ENCODE data around the gene XCR1.
A peak's percentile ranks its signal among the peaks of the same experiment; 100 is the strongest.
"Not testable (repeated sequence)": the region's sequence is repeated elsewhere in the genome, so short reads cannot be mapped to it uniquely, and the experiment has no call there.

Gene XCR1

GRCh38 chr3:46006238-46007032 lies 20.8 kb downstream of the XCR1 start:
- DNase-seq (ENCODE audit: low read depth), result peak; percentile 93

GRCh38 chr3:46003706-46004105 lies 23.6 kb downstream of the XCR1 start:
- not testable (repeated sequence) for DNase-seq (ENCODE audit: low read depth)

GRCh38 chr3:46001178-46001577 lies 26.1 kb downstream of the XCR1 start:
- no peak for DNase-seq (ENCODE audit: low read depth)

DNA sequence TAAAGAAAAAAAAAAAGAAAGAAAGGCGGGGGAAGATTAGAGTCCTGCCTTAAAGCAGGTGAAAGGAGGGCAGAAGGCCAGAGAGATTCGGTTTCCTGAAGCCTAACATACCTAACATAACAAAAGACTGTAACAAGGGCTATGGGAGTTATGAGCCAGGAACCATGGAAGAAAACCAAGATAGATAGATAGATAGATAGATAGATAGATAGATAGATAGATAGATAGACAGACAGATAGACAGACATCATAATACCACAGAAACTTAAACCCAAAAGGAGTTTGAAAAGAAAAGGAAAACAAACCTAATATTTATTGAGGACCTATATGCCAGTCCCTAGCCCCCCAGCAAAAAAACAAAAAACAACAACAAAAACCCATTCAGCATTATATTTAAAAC lies 29.3 kb downstream of the XCR1 start:
- no peak for DNase-seq (ENCODE audit: low read depth)

DNA sequence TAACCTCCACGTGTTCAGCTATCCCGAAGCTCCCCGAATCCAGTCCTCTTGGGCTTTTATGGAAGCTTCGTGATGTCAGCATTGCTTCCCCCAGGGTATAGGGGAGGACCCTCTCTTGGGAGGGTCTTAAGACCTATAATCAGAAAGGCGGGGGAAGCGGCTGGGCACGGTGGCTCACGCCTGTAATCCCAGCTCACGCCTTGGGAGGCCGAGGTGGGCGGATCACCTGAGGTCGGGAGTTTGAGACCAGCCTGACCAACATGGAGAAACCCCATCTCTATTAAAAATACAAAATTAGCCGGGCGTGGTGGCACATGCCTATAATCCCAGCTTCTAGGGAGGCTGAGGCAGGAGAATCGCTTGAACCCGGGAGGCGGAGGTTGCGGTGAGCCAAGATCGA lies 29.8 kb downstream of the XCR1 start:
- DNase-seq (ENCODE audit: low read depth), result not testable (repeated sequence)

DNA sequence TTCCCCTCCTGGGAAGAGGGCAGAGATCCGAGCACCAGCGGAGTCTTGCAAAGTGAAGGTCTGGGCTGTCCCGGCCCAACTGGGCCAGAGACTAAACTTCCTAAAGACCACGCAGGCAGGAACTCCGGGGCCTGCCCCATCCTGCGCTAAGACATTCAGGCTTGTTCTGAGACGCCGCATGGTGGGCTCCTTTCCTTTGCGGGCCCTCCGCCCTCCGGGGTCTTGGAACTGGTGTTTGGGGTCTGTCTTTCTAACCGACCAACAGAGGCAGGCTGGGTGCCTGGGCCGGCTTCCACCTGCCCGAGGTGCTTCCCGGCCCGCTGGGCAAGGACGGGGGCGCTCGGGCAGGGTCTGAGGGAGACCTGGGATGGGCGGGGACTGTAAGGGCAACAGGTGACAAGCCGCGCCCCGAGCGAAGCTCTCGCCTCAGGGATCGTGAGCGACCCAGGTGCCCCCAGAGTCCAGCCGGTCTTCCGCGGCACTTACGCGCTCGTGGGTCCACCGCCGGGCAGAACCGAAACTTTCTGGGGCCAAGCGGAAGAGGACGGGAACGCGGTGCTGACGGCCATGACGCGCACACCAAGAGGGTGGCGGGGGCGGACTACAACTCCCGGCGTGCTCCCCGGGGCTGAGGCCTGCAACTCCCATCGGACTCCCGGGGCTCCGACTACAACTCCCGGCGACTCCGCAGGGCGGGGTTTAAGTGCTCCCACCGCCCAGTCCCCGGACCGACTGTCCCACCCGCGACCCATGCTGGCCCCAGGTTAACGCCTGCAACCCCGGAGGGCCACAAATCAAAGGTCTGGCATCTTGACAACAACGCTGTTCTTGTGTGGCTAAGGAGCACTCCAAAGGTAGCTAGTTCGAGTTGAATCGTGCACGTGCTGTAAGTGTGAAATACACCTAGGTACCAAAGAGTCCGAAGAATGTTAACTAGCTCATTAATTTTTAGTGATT lies 31.8 kb downstream of the XCR1 start, which contains the start of gene FYCO1:
TSS of gene FYCO1 (minus strand) at position 589 of the 957 bp plus-strand sequence. CDS start 10,914 bp downstream, outside the sequence.
- DNase-seq (ENCODE audit: low read depth), result peak; percentile 84

DNA sequence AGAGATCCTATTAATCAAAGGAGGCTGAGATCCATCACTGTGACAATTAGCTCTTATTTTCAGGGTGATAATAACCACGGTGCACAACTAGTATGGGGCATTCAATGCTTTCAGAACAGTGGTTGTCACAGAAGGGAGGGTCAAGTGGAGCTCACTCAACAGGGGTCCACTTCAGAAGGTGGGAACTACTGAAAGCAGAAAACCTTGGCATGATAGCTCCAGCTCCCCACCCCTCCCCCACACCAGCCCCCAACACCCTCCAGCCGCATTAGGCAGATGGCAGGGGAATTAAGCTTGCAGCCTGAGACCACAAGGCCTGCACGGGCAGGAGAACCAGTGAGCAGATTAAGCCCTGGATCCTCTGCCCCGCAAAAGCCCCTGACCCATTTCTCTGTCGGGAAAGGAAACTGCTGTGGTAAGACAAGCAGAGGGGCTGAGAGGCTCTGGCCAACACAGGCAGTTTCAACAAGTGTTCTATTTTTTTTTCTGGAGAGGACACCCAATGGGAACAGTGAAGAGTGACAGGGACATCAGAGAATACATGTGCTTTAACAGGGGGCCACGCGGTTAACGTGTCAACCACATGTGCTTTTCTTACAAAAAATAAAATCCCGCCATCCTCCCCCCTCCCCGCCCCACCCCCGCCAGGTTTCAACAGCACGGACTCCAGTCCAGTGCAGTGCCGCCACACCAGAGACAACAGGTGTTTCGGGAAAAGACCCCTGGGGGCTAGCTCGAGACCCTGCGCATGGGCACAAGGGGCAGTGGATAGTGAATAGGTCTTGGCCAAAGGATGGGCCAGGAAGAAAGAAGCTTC lies 32.7 kb downstream of the XCR1 start:
- DNase-seq (ENCODE audit: low read depth), result no peak

DNA sequence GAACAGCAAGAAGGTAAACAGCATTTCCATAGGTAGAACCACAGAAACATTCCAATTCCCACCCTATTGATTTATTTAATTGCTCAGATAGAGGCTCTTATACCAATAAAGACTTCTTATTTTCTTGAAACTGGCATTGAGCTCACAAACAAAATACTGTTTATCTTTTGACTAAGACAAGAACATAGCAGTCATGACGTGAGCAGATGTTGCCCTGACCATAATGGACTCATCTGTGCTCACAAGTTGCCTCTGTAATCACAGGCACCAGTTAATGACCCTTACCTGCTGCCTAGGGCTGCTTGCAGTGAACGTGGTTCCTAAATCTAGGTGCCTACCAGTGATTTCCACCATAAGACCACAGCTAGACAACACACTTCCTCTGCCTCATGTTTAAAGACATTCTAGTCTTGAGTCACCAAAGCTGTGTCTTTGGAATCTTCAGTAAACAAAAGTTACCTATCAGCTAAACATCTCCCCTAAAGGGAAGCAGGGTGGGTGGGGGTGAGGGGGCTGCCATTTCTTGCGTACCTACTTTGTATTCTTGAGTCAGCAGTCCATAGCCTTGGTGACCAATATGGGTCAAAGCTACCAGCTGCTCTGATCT lies 33.8 kb downstream of the XCR1 start:
- no peak for DNase-seq (ENCODE audit: low read depth)

- no peak for DNase-seq (ENCODE audit: low read depth)
Measured at GRCh38 chr3:45992821-45993221, 34.5 kb downstream of the XCR1 start.

- DNase-seq (ENCODE audit: low read depth), result no peak
Measured at GRCh38 chr3:45992133-45992729, 35.1 kb downstream of the XCR1 start.

DNA sequence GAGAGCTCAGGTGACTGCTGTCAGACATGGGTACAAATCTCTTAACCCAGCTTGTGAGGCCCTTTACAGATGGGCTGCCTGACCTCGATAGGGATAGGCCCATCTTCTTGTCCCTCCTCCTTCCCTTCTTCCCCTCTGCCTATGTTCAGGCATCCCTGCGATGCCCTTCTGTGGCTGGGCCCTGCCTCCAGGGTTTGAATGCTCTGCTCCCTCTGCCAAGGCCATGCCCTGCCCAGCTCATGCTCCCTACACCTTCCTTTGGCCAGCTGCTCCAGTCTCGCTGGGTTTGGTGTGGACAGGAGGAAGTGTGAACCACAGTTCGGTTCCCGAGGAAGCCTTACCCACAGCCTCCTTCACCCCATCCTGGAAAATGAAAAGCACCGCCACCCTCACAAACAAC lies 35.9 kb downstream of the XCR1 start:
- DNase-seq (ENCODE audit: low read depth), result no peak

- no peak for DNase-seq (ENCODE audit: low read depth)
Measured at GRCh38 chr3:45990181-45990580, 37.1 kb downstream of the XCR1 start.

DNA sequence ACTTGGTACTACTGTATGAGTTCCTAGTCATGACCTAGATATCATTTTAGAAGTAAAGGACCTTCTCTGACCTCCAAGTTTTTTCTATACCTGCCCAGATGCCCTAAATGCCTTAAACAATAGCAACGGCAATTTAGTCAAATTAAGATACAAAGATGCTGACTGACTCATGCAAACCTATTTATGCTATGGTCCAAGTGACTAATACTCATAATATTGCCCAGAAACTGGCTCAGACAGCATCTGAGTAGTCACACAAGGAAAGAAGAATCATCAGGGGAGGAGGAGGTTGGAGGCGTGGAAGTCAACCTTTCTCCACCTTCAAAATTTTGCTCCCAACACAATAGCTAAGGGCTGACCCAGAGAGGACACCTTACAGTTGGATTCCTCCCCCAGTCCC lies 38.5 kb downstream of the XCR1 start:
- DNase-seq (ENCODE audit: low read depth), result peak; percentile 88

GRCh38 chr3:45988362-45988761 lies 38.9 kb downstream of the XCR1 start:
- peak; percentile 76 for DNase-seq (ENCODE audit: low read depth)

DNA sequence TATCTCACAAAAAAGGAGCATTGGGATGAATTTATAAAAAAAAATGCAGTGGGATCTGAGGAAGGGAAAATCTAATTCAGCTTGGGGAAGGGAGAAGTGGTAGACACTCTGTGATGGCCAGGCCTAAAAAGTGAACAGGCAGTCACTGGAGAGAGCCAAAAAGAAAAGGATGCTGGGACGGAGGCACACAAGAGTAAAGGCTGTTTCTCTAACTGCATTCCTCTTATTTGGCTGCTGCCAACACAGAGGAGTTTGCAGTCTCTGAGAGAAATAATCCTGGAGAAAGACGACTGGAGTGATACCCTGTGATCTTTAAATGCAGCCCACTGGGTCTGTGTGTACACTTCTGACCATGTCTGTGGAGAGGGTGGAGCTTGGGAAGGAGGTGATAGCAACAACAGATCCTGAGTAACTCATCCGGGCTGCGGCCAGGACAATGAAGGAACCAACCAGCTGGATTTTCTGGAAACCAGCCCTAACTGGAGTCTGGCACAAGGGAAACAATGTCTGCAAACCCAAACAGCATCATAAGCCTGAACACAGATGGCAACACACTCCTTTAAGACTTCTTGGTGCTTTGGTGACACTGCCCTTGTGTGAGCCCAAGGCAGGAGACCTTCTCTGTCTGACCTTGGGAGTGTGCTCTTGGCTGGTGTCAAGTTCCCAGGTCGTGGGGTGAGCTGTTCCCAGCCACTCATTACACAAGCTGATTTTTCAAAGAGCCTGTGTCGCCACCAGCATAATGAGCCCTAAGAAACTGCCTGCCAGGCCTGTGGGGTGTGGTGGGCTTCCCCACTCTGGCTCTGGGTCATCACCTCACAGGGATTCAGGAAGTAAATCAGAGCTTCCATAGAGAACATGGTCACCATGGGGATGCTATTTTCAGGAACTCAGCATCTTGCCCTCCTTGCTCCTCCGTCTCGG lies 39.7 kb downstream of the XCR1 start:
- DNase-seq (ENCODE audit: low read depth), result peak; percentile 66

DNA sequence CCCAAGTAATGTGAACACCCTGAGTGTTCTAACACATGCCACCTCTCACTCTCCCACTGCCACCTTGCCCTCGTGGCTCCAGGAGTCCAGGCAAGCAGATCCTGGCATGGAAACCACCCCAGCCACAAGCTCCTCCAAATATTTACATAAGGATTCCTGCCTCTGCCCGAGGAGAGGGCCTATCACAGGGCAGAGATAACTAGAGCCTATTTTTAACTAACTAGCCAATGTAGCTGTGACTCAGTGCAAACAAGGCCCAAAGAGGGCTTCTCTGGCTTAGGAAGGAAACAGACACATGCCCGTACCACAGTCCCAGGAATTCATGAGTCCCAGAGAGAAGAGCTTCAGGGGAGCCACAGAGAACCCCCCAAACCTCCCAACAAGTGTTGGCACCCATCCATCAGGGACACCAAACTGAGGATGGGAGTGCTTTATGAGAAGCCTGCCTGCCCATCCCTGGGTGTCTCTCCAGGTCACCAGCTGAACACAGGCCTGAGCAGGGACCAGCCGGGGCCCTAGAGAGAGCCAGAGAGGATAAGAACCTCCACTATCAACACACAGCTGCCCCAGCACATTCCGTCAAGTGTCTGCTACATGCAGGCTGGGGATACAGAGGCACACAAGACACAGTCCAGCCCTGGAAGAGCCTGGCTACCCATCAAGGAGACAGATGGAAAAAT lies 40.8 kb downstream of the XCR1 start:
- peak; percentile 84 for DNase-seq (ENCODE audit: low read depth)

- no peak for DNase-seq (ENCODE audit: low read depth)
Measured at GRCh38 chr3:45985532-45986302, 41.6 kb downstream of the XCR1 start.

Measured in amniotic epithelial cell (primary cell).